Stimulated activated naive CD4-positive, alpha-beta T cell (primary cell): ENCODE results near the gene SRBD1.
"Not testable (repeated sequence)": the region's sequence is repeated elsewhere in the genome, so short reads cannot be mapped to it uniquely, and the experiment has no call there.

ENCODE experiments used
- DNase-seq, 6 experiments: peaks; one replicate each; lab custom pipeline; 2025; lab: John Stamatoyannopoulos, UW

Gene SRBD1

DNA sequence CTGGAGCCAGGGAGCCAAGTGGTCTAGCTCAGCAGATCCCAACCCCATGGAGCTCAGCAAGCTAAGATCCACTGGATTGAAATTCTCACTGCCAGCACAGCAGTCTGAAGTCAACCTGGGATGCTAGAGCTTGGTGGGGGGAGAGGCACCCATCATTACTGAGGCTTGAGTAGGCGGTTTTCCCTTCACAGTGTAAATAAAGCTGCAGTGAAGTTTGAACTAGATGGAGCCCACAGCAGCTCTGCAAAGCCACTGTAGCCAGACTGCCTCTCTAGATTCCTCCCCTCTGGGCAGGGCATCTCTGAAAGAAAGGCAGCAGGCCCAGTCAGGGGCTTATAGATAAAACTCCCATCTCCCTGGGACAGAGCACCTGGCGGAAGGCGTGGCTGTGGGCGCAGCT is 185.0 kb downstream of the SRBD1 start:
- not testable (repeated sequence) for DNase-seq

DNA sequence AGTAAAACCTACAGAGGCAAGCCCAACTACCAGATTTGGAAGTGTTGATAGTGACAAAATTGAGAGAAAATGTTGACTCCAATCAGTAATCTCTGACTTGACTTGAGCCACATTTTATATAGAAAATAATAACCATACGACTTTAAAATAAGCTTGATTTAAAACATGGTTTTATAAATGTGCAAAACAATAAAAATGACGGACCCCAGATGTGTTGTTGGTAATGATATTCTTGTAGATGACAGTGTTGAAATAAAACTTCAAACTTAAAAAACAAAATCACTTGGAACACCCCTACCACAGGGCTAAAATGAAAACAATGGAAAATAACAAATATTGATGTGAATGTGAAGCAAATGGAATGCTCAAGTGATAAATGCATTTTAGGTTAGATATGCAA is 188.1 kb downstream of the SRBD1 start:
- DNase-seq: no peak

DNA sequence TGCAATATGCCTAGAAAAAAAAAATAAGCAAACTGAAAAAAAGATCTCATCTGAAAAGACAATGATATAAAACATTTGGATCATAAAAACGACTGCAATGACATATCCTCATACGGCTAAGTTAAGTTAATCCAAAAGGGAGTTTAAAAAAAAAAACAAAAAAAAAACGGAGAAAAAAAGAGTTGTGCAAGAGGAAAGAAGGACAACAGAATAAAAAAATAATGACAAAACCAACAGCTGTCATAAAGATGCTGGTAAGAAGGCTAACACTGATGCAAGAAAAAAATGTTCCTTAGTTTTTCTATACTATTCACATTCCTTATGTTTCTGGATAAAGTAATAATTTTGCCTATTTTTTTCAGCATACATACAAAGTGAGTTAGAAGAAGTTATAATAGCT is 192.5 kb downstream of the SRBD1 start:
- no peak for DNase-seq

DNA sequence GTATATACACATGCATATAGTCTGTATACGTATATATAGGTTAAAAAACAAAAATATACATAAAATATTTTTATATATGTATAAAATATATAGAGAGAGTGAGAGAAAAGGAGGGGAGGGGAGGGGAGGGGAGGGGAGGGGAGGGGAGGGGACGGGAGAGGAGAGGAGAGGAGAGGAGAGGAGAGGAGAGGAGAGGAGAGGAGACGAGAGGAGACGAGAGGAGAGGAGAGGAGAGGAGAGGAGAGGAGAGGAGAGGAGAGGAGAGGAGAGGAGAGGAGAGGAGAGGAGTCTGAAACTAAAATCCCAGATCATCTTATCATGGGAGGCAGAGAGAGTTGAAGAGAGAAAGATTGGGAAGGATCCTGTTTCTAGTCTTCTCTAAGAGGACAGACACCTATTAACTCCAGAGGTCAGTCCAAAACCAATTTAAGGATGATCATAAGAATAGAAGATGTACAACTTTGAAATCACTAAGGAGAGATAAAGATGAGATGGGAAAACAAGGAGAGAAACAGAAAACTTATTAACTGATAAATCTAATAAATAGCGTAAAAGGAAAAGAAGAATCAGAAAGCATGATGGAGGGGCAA is 195.4 kb downstream of the SRBD1 start:
- DNase-seq: no peak

DNA sequence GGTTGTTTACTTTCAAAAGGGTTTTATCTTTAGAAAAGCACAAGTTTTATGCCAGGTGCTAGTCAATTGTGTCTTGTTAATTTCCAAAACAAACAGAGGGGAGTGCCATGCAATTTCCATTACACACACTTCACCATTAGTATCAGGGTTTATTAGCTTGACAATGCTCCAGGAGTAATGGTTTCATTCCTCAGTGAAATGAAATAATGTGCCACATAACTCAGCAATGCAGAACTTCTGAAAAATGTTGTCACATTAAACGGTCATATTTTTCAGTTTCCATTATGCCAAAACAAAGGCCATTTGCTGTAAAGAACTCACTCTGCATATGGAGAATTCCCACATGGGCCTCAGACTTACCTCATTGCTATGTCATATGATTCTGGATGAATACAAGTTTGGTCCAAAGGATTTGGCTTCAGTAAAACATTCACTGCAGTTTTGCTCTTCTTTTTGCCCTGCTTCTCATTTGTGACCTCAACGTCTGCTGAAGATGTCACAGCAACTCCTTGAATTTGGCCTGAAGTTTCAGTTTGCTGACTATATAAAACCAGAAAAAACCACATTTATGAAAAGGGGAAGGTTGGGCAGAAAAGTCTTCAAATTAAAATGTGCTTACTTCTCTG is 198.2 kb downstream of the SRBD1 start:
- no peak for DNase-seq

DNA sequence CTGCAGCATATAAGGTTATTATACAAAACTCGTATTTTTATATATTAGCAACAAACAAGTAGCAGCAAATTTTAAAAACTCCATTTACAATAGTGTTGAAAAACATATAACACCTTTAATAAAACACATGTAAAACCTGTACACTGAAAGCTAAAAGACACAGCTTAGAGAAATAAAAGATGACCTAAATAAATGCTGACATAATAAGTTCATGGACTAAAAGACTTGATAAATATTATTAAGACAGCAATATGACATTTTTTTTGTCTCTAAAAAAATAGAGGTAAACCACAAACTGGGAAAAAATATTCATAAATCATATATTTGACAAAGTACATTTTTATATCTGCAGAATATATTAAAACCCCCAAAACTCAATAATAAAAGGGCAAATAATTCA is 201.4 kb downstream of the SRBD1 start:
- no peak for DNase-seq

DNA sequence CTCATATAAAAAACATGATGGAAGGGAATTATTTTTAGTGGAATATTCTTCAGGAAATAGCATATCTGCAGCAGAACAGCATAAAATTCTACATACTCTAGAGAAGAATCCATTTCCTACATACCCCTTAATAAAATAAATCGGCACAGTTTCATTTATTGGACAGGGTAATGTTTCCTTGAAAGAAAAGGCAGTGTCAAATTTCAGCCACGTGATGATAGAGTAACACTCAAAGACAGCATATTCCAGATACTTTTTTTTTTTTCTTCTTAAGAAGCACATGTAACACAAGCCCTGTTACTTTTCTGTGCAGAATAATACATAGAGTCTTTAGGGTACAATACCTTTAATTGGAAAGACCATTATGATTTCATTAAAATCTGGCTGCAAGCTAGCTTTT is 204.4 kb downstream of the SRBD1 start:
- no peak for DNase-seq

DNA sequence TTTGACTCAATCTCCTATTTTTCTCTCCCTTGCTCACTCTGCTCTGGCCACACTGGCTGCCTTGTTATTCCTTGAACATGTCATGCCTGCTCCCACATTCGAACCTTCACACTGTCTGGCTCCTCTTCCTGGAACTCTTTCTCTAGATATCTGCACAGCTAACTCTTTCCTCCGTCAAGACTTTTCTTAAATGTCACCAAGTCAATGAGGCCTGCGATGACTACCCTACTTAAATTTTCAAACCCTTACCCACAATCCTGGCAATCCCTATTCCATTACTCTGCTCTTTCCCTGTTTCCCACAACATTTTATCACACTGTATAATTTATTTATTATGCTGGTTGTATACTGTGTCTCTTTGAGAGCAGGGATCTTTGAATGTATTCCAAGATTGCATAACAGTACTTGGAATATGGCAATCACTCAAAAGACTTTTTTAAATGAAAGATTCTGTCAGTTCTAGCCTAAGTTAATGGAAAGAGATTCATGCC is 206.2 kb downstream of the SRBD1 start:
- no peak for DNase-seq

DNA sequence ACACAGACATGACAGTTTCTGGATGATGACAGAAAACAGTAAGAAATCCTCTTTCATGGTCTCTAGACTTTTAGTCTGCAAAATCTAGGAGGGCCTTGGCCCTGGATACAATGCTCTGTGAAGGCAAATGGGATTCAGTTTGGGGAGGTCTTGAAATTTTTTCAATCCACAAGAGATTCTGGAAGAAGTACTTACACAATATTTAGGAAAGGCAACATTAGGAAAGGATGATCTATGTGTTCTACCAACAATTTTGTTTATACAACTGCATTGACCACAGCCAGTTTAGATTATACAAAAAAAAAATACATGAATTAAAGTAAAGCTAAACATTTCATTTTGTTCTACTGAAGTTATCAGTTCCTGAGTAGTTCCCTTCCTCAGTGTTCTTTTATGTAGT is 208.0 kb downstream of the SRBD1 start:
- DNase-seq: no peak

DNA sequence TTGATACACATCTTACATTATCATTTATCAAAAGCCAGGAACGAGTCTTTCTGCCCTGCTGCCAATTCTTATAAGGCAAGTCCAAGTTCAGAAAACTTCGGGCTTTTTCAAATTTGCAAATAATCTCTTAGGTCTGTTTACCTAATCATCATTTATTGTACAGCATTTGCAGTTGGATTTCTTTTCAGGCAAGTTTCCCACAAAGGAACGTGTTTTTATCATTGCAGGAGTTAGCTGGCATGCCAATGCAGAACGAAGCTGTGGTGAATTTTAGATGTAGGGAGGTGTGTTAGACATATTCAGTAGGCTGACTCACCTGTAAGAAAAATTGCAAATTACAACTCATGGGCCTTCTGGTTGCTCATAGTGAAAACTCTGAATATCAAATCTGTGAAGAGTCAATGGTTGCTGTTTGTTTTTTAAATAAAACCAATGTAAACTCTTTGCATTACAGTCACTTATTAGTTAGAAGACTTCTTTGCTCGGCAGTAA is 209.6 kb downstream of the SRBD1 start:
- DNase-seq: no peak

DNA sequence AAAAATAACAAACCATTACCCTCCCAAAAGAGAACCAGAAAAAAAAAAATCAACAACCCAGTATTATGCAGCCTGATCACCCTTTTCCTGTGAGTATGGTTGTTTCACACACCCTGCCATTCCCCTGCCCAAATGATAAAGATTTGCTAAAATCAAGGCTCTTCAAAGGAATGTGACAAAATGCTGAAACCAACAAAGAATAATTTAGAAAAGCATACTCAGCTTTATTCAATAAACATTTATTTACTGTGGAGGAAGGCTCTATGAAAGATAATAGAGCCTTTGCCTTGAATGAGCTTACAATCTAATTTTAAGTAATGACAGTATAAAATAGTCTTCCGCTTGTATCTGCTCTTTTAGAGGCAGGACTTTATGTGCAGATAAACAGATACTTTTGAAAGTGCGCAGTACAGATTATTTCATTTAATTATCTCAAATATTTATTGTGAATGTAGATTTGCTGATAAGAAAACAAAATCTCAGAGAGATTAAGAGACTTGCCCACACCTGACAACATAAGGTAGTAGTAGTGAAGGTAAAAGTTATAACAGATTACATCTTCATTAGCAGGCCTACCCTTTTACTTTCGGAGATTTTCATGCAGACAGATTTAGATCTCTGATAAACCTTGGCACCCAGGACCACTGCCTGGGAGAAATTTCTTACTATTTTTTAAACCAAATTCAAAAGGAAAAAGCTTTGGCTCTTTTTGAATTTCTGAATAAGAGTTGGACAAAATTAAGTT is 211.9 kb downstream of the SRBD1 start:
- no peak for DNase-seq

DNA sequence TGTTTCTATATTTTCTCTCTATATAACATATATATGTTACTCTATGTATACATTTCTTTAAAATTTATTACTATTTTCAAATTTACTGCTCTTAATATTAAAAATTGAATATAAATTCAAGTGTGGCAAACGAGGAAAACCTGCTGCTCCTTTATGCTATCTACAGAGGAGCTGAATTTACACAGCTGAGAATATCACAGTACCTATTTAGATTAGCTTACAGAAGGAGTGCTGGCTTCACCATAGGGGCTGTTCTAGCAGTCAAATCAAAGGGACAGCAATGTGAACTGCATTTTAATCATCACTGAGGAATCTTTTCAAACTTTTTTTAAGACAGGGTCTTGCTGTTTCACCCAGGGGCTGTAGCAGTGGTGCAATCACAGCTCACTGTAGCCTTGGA is 213.8 kb downstream of the SRBD1 start:
- no peak for DNase-seq

DNA sequence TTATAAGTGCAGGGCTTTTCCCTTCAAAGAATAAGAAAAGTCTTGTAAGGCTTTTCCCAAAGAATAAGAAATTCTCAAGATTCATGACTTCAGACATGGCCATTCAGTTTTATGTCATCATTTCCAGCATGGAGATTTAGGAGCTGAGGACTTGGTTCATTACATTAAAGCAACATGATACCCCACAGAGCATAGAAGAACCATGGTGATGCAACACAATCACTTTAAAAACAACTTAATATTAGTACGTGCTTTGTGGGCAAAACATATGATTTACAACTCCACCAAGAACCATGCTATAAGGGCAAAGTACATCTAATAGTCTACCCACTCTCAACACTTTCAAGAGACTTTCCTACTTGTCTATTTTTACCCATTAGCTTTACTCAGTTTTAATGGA is 214.4 kb downstream of the SRBD1 start:
- DNase-seq: no peak

DNA sequence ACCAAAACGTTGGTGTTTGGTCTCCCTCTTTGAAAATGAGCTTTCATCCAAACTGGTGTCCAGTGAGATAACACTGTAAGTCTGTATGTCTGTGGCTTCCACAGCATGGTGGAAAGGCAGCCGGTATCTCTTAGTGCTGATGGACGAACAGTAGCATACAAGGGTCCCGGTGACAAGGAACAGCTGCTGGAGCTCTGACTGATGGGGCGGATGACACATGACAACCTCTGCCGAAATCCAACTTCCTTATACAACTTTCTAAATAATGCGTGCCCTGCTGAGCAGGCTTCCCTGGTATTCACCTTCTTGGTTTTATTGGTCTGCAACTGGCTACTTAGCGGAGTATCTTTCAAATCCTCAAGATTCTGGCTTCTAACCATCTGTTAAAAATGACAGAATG is 216.2 kb downstream of the SRBD1 start:
- no peak for DNase-seq

DNA sequence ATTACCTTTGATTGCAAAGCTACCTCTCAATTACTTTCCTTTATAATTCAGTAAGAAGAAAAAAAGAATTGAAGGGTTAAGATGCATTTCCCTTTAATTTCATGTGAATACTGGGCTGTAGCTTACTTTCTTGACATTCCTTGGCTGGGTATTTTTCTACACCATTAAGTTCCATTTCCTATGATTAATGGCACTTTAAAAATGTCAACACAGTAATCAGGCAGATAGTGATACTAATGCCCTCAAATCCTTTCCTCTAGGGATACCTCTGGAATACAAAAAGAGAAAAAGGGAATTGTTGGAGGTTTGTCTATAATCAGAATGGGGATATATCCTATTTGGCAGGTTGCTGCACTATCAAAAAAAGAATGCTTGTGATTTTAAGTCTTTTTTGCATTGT is 216.9 kb downstream of the SRBD1 start:
- DNase-seq: no peak

DNA sequence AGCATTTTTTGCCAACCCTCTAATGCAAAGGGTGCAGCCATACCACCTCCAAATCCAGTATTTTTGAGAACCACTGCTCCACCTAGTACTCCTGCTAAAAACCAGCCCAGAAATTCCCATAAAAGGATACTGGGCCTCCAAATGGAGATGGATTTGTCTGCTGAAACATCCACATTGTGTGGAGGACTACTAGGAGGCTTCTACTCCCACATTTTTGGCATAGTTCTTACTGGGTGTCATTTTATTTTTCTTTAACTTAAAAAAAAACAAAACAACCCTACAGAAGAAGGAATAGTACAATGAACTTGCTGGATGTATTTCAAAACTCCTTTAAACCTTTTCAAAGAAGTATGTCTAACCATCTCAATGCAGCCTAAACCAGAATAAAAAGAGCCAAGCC is 219.2 kb downstream of the SRBD1 start:
- DNase-seq: no peak

DNA sequence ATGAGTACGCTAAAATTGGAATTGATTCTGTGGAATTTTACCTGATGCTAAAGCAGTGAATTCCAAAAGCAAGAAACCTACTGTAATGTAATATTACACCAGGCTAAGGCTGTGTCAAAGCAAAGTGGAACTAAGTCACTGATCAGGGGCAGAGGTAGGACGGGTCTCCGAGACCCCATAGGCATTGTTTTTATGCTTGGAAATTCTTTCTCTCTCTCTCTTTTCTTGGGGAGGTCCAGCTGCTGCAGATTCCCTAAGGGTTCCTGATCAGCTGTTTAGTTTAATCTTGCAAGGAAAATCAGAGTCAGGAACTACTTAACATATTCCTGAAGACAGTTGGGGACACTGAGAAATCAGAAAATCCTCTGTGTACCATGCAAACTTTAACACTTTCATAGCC is 220.2 kb downstream of the SRBD1 start:
- DNase-seq: no peak

DNA sequence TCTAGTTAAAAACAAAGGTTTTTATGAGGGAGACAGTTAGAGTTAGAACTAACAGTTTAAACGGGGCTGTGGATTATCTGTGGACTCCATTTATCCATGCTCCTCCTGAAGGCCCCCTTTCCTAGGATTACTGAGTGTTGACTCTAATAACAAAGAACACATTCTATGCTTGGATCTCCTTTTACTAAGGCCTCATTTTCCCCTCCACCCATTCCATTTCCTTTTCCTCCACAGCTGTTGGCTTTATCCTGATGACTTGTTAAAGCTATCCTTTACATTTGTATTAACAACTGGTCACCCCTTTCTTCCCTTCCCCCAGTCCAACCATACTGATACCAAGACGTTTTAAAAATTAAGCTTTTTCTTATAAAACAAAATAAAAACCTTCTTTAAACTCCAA is 220.6 kb downstream of the SRBD1 start:
- DNase-seq: no peak

DNA sequence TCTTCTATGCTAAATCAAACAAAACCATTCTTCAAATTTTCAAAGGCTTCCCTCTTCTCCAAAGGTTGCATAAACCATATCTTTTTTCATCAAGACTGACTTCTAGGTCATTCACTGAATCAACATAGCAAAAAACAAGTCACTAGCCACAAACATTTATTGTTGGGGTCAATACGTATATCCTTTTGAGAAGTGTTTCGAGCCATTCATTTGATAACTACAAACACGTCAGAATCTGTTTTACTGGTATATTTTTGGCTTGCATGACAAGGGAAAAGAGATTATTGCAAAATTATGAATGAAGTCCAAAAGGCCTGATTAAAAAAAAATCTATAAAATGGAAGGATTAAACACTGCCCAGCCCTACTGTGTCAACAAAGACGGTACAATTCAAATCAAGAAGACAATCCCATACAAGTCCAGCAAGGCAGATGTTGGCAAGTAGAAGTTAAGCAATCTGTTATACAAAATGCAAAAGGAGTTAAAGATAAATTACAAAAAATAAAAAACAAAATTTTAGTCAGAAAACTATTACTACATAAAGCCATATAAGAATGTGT is 222.4 kb downstream of the SRBD1 start:
- no peak for DNase-seq

DNA sequence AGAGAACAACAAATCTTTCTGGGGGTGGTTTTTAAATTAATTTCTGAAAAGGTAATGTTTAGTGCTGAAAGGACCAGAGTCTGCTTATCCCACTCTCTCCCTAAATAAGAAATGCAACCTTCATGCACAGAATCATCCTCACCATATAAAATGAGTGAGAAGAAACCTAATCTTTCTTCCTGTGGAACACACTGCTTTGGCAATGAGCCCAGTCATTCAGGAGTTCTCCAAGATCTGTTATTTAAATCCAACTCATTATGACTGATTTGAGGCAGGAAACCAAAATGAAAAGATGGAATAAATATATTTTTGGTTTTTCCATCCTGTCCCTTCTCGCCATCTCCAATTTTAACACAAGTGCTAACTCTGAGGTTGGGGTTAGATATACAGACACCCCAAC is 228.3 kb downstream of the SRBD1 start:
- no peak for DNase-seq

DNA sequence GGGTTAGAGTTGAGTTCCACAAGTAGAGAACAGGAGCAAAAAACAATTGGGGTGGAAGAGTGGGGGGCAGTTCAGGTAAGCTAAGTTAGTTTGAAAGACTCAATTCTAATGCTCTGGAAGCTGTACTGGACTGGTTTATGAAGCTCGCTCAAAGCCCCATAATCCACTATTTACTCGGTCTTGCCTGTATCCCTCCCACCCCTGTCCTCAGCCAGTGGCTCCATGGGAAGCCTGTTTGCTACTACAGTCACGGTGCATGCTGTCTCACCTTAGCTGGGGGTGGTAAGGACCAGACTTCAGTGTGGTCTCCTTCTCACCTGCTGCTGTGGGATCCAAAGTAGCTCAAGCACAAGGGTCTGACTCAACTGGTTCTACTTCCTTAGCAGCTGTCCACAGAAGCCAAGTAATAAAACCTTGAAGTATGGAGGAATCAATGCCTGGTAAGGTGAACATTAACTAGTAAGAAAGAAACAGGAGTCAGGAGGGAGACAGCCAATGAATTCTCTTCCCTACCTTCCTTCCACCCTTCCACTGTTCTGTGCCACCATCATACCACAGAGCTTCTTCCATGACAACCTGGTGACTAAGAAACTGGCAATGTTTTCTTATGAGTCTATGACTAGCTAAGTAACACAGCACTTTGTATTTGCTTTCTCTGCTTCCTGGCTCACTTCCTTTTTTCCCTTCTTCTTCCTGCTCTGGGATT is 230.8 kb downstream of the SRBD1 start:
- DNase-seq: no peak

DNA sequence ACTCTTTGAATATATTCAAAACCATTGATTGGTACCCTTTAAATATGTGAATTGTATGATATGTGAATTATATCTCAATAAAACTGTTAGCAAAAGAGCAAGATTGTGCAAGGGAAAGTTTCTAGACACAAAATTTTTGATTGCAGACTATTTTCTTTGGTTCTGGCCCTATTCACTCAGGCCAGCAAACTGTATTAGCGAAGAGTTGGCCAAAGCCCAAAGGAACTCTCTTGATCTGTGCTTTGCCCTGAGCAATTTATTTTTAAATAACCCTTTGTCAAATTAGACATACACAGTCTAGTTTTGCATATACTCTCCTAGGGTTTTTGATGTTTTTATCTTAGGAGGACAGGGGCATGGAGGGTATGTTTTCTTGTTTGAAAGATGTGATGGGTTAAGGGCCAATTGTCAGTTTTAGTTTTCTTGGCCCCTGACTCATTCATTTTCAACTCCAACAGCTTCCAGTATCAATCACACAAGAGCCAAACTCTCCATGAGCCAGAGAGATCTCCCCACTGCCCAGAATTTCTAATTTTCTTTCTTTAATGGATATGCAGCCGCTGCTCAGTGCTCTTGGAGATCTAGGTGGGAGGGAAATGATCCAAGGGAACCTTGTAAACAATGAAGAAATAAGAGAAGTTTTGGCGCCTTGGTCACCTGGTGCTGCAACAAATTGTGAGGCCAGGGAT is 231.5 kb downstream of the SRBD1 start:
- DNase-seq: no peak
